ENCODE results near the gene C11orf24.
A peak's percentile ranks its signal among the peaks of the same experiment; 100 is the strongest.

Gene C11orf24

GRCh38 chr11:68270196-68271022 lies 1.4 kb downstream of the C11orf24 start:
- no peak for DNase-seq (ENCODE audit: low spot score)

GRCh38 chr11:68269414-68270081 lies 2.2 kb downstream of the C11orf24 start:
- DNase-seq (ENCODE audit: low spot score): no peak

- no peak for DNase-seq (ENCODE audit: low spot score)
Observed at GRCh38 chr11:68267881-68268240, 3.9 kb downstream of the C11orf24 start.

- DNase-seq (ENCODE audit: low spot score): no peak
Observed at GRCh38 chr11:68266936-68267880, 4.6 kb downstream of the C11orf24 start.

- no peak for DNase-seq (ENCODE audit: low spot score)
Observed at GRCh38 chr11:68266121-68266891, 5.5 kb downstream of the C11orf24 start.

- no peak for DNase-seq (ENCODE audit: low spot score)
Observed at GRCh38 chr11:68264741-68265540, 6.8 kb downstream of the C11orf24 start.

- DNase-seq (ENCODE audit: low spot score): no peak
Observed at GRCh38 chr11:68264244-68264643, 7.5 kb downstream of the C11orf24 start.

GRCh38 chr11:68263444-68264035 lies 8.2 kb downstream of the C11orf24 start:
- no peak for DNase-seq (ENCODE audit: low spot score)

- DNase-seq (ENCODE audit: low spot score): no peak
Observed at GRCh38 chr11:68262544-68262827, 9.3 kb downstream of the C11orf24 start.

- no peak for DNase-seq (ENCODE audit: low spot score)
Observed at GRCh38 chr11:68261749-68262543, 9.8 kb downstream of the C11orf24 start.

GRCh38 chr11:68261006-68261405 lies 10.8 kb downstream of the C11orf24 start:
- DNase-seq (ENCODE audit: low spot score): no peak

- DNase-seq (ENCODE audit: low spot score): no peak
Observed at GRCh38 chr11:68260484-68260883, 11.3 kb downstream of the C11orf24 start.

GRCh38 chr11:68259122-68259959 lies 12.4 kb downstream of the C11orf24 start:
- DNase-seq (ENCODE audit: low spot score): no peak

GRCh38 chr11:68258363-68258765 lies 13.4 kb downstream of the C11orf24 start:
- DNase-seq (ENCODE audit: low spot score): no peak

- peak; percentile 91 for DNase-seq (ENCODE audit: low spot score)
Observed at GRCh38 chr11:68257477-68258362, 14.1 kb downstream of the C11orf24 start.

- no peak for DNase-seq (ENCODE audit: low spot score)
Observed at GRCh38 chr11:68256331-68256741, 15.4 kb downstream of the C11orf24 start.

- DNase-seq (ENCODE audit: low spot score): no peak
Observed at GRCh38 chr11:68255526-68255925, 16.2 kb downstream of the C11orf24 start.

GRCh38 chr11:68254421-68254820 lies 17.4 kb downstream of the C11orf24 start:
- DNase-seq (ENCODE audit: low spot score): no peak

All from CD4-positive, alpha-beta T cell treated with Interleukin-2 at 100 ng/mL for 4 hours (primary cell).